GM21423 (cell line): Measurements from ENCODE around the gene SAP30L.
A peak's percentile ranks its signal among the peaks of the same experiment; 100 is the strongest.

ENCODE experiments used
- ATAC-seq: cut with Tn5 transposase; IDR thresholded peaks from one replicate; pipeline ENCODE4 v1.9.1; 2021; ENCODE audit warnings: mild to moderate bottlenecking, moderate library complexity; ENCODE audit not compliant: unreplicated experiment

SAP30L gene, protein sequence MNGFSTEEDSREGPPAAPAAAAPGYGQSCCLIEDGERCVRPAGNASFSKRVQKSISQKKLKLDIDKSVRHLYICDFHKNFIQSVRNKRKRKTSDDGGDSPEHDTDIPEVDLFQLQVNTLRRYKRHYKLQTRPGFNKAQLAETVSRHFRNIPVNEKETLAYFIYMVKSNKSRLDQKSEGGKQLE

GRCh38 chr5:154445422-154446194 is at the start of gene SAP30L:
SAP30L (plus strand) TSS chr5:154445997; CDS start chr5:154446605, 608 bp downstream.
- peak; percentile 93 for ATAC-seq

- ATAC-seq: no peak
Observed at GRCh38 chr5:154396128-154396527, 49.7 kb upstream of the SAP30L start.

GRCh38 chr5:154397652-154398406 is 48.0 kb upstream of the SAP30L start:
- ATAC-seq: no peak

DNA sequence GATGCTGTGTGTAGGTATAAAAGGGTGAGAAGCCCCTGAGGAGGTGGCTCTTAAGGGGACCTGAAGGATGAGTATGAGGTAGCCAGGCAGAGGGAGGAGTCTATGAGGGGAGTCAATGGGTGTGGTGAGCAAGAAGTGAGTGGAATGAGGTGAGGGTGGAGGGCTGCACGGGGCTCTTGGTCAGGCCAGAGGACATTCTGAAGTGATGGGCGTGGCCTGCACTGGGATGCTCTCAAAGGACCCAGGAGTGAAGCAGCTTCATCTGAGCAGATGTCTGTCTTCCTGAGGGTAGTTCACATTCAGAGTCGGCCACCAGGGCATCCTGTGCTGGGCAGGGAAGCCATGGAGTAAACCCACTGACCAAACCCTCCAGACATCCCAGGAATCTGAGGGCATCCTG is 45.1 kb upstream of the SAP30L start:
- ATAC-seq: no peak

- ATAC-seq: no peak
Observed at GRCh38 chr5:154401355-154401754, 44.4 kb upstream of the SAP30L start.

GRCh38 chr5:154401931-154402330 is 43.9 kb upstream of the SAP30L start:
- ATAC-seq: no peak

DNA sequence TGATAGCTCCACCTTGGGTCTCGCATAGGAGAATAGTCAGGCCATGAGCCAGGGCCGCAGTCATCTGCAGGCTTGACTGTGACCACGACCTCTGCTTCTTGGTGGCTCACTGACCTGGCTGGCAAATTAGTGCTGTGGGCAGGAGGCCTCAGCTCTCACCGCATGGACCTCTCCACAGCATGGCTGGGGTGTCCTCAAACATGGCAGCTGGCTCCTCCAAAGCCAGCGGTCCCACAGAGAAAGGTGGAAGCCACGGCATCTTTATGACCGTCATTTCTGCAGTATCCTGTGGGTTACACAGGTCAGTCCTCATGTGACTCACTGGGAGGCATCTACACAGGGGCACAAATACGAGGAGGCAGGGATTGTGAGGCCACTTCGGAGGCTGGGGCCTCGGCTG is 43.2 kb upstream of the SAP30L start:
- no peak for ATAC-seq

GRCh38 chr5:154403234-154403633 is 42.6 kb upstream of the SAP30L start:
- ATAC-seq: no peak

GRCh38 chr5:154403776-154404387 is 41.9 kb upstream of the SAP30L start:
- no peak for ATAC-seq

DNA sequence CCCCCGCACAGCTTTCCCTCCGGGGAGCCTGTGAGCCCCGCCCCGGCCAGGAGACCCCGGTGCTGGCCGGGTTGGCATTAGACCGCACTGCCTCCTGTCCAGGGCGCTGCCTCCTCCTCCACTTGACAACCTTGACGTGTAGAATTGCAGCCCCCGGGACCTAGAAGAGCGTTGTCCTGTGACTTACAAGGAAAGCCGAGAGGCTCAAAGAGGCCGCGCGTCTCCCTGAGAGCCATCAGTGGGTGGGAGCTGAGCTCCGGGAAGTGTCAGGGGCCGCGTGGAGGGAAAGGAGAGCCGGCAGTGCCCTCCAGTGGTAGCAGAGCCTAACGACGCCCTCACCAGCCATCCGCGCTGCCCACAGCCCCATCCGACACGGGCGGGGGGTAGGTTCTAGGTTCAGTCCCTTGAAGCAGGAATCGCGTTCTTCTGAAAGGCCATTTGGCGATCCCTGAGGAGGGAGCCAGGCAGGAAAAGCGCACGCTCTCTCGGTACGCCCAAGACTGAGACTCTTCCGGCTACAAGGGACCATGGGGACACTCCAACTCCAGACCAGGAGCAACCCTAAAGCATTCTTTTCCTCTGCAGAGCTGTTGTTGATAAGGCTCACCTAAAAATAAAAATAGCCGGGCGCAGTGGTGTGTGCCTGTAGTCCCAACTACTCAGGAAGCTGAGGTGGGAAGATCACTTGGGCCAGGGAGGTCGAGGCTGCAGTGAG is 40.6 kb upstream of the SAP30L start:
- ATAC-seq: peak; percentile 96

- no peak for ATAC-seq
Observed at GRCh38 chr5:154406231-154406630, 39.6 kb upstream of the SAP30L start.

DNA sequence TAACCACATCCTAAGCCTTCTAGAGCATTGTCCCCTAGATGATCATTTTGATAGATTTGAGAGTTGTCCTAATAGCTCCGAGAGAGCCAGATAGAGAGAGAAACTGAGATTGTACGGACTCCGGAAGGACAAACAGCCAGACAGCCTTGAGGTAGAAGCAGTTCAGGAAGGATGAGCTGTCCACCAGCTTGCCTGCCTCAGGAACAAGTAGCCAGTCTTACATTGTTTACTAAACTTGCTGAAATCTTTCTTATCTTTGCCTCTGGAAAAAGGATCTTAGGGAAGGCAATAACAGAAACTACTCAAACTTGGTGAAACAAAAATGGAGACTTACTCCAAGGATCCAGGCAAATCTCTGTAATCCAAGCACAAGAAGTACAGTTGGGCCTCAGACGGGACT is 39.0 kb upstream of the SAP30L start:
- no peak for ATAC-seq

- no peak for ATAC-seq
Observed at GRCh38 chr5:154408811-154409210, 37.0 kb upstream of the SAP30L start.

DNA sequence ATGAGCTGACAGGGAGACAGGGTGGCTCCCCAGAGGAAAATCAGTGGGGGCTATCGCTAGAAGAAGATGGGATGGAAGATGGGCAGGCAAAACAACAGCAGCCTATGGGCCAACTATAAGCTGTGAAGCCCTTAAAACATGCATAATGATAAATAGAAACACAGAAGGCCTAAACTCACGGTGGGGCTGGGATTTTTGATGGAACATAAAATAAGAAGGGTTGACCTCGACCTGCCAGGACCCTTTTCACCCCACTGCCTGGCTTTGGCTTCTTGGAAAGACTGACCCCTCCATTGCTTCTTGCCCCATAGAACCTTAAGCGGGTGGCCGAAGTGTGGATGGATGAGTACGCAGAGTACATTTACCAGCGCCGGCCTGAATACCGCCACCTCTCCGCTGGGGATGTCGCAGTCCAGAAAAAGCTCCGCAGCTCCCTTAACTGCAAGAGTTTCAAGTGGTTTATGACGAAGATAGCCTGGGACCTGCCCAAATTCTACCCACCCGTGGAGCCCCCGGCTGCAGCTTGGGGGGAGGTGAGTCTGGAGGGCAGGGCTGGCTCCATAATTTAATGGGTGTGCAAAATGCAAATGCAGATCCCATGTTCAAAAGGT is 36.5 kb upstream of the SAP30L start:
- no peak for ATAC-seq

- no peak for ATAC-seq
Observed at GRCh38 chr5:154410008-154410407, 35.8 kb upstream of the SAP30L start.

DNA sequence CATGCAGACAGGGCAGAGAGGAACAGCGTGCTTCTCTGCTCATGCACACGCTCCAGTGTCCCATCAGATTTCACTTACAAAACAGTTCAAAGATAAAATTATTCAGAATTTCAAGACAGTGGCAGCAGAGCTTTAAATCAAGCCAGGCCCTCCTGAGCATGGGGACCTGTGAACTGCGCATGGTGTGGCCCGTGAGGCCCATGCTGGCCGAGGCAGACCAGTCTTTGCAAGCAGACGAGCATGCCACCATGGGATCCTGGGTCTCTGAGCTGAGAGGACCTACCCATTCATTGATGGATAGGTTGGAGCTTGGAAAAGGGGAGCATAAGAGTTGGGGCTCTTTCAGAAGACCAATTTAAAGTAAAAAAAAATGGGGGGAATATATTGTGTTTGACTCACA is 35.0 kb upstream of the SAP30L start:
- no peak for ATAC-seq

DNA sequence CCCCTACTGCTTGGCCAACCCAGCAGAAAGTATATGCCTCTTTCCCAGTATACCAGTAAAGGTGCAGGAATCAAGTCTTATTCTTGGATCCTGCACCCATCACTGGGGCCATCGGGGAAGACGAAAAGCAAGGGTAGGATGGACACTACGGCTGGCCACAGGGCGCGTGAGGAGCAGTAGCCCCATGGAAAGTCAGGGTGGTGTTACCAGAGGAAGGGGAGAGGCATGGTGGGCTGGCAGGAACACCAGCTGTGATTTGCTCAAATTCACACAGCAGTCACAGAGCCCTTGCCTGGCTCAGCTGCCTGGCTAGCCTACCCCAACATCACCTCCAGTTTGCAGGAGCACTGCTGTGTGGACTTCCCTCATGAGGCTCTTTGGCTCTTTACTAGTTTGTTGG is 34.5 kb upstream of the SAP30L start:
- no peak for ATAC-seq

GRCh38 chr5:154412316-154412715 is 33.5 kb upstream of the SAP30L start:
- no peak for ATAC-seq

- ATAC-seq: no peak
Observed at GRCh38 chr5:154412925-154413324, 32.9 kb upstream of the SAP30L start.

- ATAC-seq: no peak
Observed at GRCh38 chr5:154415114-154415513, 30.7 kb upstream of the SAP30L start.
